Keratinocyte (primary cell): ENCODE measurements around the gene PBX4.

Experiments used
- EZH2 ChIP-seq: IDR thresholded peaks from one replicate; pipeline ENCODE4 v1.6.1; 2012; ENCODE audit warnings: inconsistent platforms, mild to moderate bottlenecking, low read length, moderate library complexity
- TF ChIP-seq, protein P1 (sequence below), 3 experiments: IDR thresholded peaks in 1 of 3; conservative IDR thresholded peaks in 1 of 3; optimal IDR thresholded peaks in 1 of 3; 2 replicates in 2 of 3; 3 replicates in 1 of 3; pipeline versions ENCODE3 to v1.5.1; 2011; ENCODE audit warnings: low read length in 3 of 3, mild to moderate bottlenecking in 3 of 3, moderate library complexity in 2 of 3, control low read depth in 1 of 3, inconsistent platforms in 1 of 3; ENCODE audit not compliant: insufficient read depth in 2 of 3; ENCODE audit errors: extremely low read depth in 1 of 3

GRCh38 chr19:19514881-19515641 is 103.4 kb downstream of the PBX4 start, which contains the start of gene TSSK6:
- TF ChIP-seq, protein P1, sequence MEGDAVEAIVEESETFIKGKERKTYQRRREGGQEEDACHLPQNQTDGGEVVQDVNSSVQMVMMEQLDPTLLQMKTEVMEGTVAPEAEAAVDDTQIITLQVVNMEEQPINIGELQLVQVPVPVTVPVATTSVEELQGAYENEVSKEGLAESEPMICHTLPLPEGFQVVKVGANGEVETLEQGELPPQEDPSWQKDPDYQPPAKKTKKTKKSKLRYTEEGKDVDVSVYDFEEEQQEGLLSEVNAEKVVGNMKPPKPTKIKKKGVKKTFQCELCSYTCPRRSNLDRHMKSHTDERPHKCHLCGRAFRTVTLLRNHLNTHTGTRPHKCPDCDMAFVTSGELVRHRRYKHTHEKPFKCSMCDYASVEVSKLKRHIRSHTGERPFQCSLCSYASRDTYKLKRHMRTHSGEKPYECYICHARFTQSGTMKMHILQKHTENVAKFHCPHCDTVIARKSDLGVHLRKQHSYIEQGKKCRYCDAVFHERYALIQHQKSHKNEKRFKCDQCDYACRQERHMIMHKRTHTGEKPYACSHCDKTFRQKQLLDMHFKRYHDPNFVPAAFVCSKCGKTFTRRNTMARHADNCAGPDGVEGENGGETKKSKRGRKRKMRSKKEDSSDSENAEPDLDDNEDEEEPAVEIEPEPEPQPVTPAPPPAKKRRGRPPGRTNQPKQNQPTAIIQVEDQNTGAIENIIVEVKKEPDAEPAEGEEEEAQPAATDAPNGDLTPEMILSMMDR (optimal IDR thresholded peaks at IDR 0.05 in 1 of 3, IDR thresholded peaks at IDR 0.05 in 1 of 3, conservative IDR thresholded peaks at IDR 0.05 in 1 of 3; ENCODE audit: extremely low read depth in 1 of 3, insufficient read depth in 2 of 3, low read length in 3 of 3), result no peak
- no peak for TF ChIP-seq EZH2
